Suppressor macrophage treated with lipopolysaccharide for 4 hours (primary cell): ENCODE measurements around the gene TMEM145.

Experiments
- DNase-seq: peaks from one replicate; pipeline ENCODE4 v3.0.0-alpha.2; 2020

Gene TMEM145

GRCh38 chr19:42290136-42290522 lies 23.0 kb upstream of the TMEM145 start:
- no peak for DNase-seq

DNA sequence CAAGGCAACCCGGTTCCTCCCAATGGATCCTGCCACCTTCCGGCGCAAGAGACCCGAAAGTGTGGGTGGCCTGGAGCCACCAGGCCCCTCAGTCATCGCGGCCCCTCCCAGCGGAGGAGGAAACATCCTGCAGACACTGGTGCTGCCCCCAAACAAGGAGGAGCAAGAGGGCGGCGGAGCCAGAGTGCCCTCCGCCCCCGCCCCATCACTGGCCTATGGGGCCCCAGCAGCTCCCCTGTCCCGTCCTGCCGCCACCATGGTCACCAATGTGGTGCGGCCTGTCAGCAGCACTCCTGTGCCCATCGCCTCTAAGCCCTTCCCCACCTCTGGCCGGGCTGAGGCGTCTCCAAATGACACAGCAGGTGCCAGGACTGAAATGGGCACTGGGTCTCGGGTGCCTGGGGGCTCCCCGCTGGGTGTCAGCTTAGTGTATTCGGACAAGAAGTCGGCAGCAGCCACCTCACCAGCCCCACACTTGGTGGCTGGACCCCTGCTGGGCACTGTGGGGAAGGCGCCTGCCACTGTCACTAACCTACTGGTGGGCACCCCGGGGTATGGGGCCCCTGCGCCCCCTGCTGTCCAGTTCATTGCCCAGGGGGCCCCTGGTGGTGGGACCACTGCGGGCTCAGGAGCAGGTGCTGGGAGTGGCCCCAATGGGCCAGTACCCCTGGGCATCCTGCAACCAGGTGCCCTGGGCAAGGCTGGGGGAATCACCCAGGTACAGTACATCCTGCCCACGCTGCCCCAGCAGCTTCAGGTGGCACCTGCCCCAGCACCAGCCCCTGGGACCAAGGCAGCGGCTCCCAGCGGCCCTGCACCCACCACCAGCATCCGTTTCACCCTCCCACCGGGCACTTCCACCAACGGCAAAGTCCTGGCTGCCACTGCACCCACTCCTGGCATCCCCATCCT lies 22.3 kb upstream of the TMEM145 start:
- peak; percentile 37 for DNase-seq

- no peak for DNase-seq
Measured at GRCh38 chr19:42291435-42291810, 21.7 kb upstream of the TMEM145 start.

- DNase-seq: no peak
Measured at GRCh38 chr19:42292042-42292960, 20.8 kb upstream of the TMEM145 start.

GRCh38 chr19:42292963-42293362 lies 20.1 kb upstream of the TMEM145 start:
- no peak for DNase-seq

GRCh38 chr19:42293540-42293939 lies 19.6 kb upstream of the TMEM145 start:
- DNase-seq: no peak

- DNase-seq: no peak
Measured at GRCh38 chr19:42293948-42294347, 19.2 kb upstream of the TMEM145 start.

- DNase-seq: no peak
Measured at GRCh38 chr19:42294471-42295137, 18.5 kb upstream of the TMEM145 start.

- DNase-seq: no peak
Measured at GRCh38 chr19:42295342-42295741, 17.8 kb upstream of the TMEM145 start.

GRCh38 chr19:42295831-42296525 lies 17.1 kb upstream of the TMEM145 start:
- DNase-seq: peak; percentile 75

DNA sequence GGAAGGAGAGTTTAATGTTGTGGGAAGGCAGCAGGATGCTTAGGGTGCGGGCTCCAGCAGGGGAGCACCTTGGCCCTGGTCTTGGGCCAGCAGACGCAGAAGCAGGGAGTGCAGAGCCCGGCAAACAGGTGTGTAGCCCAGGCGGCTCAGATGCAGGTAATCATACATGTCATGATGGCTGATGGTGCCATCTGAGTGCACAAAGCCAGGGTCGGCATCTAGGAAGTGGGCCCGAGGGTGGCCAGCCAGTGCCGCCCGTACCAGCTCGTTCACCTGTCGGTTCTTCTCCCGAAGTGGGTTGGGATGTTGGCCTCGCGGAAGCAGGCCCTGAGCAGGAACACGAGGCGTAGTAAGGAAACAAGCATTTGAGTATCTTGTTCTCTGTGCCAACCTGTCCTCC lies 16.1 kb upstream of the TMEM145 start:
- DNase-seq: no peak

DNA sequence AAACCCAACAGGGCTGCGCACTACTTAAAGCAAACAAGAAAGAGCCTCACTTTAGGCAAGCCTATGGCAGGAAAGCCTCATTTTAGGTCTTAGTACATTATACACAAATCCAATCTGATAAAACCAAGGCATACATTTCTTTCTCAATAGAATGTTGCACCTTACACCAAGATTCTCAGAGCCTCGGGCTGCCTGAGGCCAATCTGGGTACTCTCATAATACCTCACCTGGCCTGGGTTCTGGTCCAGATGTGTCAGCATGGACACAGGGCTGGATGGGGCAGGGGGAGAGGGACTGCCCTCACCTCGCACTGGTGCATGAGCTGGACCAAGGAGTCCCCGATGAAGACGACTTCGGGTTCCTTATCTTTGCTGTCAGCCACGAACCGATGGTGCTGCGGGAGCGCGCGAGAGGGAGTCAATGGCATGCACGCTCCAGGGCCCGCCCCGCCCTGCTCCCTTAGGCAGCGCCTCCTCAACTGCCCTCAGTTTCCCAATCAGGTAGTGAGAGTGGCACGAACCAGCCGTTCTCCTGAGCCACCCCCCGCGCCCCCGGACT lies 11.4 kb upstream of the TMEM145 start, which contains the start of gene PRR19:
TSS of gene PRR19 (plus strand) at position 487 of the 558 bp plus-strand sequence. CDS start 7,453 bp downstream, outside the sequence.
- no peak for DNase-seq

- no peak for DNase-seq
Measured at GRCh38 chr19:42303101-42303464, 10.0 kb upstream of the TMEM145 start.

- no peak for DNase-seq
Measured at GRCh38 chr19:42303876-42304275, 9.2 kb upstream of the TMEM145 start.

DNA sequence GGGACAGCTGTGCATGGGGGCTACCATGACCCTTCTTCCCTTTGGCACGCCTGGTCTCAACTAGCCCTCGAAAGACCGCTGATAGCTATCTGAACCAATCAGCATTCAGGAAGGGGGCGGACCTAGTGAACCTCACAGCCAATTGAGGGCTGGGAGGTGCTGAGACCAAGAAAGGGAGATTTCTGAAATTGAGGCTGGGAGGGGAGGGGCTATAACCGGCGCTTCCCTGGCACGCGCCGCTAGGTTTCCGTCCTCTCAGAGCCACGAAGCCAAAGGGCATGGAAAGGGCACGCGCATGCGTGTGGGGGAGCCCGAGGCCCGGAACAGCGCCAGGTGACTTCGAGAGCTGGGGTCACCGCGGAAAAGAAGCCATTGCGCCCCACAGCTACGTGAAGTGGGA lies 6.5 kb upstream of the TMEM145 start:
- no peak for DNase-seq

DNA sequence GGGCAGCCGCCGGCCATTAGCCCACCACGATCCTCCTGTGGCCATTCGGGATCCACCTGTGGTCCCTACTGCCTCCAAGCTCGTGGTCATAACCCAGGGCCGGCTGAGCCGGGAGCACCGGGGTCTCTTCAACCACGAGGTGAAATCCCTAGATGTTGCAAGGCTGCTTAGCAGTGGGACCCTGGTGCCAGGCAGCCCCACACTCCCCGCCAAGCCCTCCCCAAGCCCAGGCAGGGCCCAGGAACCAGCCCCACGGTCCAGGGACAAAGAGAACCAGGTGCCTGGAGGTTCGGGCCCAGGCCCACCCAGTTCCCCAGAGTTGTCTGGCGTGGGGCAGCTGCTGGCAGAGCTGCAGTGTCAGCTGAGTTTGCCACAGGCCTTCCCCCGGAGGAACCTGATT lies 3.4 kb upstream of the TMEM145 start:
- DNase-seq: no peak

DNA sequence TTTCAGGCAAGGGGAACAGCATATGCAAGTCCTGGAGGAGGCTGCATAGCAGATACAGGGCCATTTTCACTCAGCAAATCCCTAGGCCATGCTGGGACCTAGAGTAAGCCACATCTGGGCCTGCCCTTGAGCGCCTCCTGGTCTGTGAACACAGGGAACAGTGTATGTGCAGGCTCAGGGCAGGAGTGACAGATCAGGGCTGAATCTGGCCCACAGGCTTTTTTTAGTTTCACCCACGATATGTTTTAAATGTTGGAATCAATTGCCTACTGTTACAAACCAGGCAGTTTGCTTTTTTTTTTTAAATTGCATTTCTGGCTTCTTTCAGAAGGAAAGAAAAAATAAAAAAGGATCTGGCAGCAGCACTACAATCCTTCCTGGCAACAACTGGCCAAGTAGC lies 1.5 kb upstream of the TMEM145 start:
- no peak for DNase-seq

- DNase-seq: no peak
Measured at GRCh38 chr19:42312370-42312769, 739 bp upstream of the TMEM145 start.

DNA sequence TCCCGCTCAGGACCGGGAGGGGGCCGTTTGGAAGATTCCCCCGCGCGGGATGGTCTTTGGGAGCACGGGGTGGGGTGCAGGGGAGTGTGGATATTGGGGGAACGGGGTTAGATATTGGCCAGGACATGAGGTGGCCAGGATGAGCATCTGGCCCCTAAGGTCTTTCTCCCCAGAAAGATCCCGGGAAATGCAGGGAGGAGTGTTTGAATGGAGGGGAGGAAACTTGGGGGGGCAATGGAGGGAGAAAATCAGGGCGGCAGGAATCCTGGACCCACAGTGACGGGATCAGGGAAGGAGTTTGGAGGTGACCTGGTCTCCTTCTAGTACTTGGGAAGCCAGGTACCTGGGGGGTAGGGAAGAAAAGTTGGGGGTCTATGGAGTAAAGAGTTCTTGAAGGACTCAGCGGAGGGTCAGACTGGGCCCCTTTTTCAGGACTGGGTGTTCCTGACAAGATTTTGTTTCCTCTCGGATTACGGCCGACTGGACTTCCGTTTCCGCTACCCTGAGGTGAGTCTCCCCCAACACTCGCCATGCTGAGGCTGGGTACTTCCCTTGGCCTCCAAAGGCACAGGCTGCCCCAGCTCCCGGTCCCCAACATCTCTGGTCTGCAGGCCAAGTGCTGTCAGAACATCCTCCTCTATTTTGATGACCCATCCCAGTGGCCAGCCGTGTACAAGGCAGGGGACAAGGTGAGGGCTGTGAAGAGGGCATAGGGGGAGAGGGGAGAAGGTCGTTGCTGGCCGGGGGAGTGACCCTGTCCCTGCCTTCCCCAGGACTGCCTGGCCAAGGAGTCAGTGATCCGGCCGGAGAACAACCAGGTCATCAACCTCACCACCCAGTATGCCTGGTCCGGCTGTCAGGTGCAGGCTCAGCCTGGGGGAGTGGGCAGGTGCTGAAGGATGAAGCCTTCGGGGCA lies 989 bp downstream of the TMEM145 start:
- DNase-seq: no peak

DNA sequence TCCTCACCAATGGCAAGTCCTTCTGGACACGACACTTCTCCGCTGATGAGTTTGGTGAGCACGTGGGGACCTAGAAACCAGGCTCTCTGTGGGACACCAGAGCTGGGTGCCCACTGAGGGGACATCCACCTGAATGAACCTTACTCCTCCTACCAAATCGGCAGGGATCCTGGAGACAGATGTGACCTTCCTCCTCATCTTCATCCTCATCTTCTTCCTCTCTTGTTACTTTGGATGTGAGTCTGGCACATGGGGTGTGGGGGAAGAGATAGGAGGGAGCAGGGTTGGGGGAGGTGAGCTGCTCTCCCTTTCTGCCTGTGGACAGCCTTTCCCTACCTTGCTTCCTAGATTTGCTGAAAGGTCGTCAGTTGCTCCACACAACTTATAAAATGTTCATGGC lies 1.9 kb downstream of the TMEM145 start:
- DNase-seq: no peak
